HG03066 (cell line): Measurements from ENCODE around the gene PHAF1.
A peak's percentile ranks its signal among the peaks of the same experiment; 100 is the strongest.

Source experiments
- ATAC-seq: cut with Tn5 transposase; IDR thresholded peaks from one replicate; pipeline ENCODE4 v1.9.1; 2021; ENCODE audit warnings: low read depth; ENCODE audit not compliant: unreplicated experiment

Gene PHAF1

DNA sequence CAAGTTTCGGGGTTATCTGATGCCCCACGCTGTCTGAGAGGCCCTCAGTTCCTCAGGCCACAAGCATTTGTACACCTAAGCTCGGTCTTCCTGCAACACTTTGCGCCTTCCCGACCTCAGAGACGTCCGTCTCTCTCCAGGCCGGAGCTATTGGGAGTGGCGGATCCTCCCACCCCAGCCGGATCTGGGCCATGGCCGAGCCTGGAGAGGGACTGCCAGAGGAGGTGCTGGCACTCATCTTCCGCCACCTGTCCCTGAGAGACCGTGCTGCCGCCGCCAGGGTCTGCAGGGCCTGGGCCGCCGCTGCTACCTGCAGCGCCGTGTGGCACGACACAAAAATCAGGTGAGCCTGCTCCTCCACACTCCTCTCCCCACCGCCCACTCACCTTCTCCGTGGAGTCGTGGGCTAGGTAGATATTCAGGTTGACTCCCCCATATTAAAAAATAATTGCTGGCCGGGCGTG lies 51.9 kb downstream of the PHAF1 start:
- no peak for ATAC-seq

DNA sequence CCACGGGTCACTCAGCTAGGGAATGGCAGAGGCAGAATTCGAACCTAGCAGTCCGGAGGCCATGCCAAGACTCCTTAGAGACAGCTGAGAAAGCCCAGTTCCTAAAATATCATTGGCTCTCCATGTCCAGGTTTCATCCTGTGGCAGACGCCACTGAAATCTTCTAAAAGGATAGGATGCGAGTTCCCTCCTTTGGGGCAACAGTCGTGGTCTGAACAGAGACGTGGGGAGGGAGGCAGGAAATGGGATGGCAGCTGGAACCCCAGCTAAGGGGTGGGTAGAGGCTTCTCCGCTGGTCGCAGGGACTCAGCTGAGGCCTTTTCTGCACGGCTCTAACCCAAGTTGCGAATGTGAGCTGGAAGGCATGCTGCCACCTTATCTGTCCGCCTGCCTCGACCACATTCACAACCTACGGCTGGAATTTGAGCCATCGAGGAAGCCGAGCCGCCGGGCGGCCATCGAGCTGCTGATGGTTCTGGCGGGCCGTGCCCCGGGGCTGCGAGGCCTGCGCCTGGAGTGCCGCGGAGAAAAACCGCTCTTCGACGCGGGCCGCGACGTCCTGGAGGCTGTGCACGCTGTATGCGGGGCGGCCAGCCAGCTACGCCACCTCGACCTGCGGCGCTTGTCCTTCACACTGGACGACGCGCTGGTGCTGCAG lies 52.9 kb downstream of the PHAF1 start:
- ATAC-seq: no peak

DNA sequence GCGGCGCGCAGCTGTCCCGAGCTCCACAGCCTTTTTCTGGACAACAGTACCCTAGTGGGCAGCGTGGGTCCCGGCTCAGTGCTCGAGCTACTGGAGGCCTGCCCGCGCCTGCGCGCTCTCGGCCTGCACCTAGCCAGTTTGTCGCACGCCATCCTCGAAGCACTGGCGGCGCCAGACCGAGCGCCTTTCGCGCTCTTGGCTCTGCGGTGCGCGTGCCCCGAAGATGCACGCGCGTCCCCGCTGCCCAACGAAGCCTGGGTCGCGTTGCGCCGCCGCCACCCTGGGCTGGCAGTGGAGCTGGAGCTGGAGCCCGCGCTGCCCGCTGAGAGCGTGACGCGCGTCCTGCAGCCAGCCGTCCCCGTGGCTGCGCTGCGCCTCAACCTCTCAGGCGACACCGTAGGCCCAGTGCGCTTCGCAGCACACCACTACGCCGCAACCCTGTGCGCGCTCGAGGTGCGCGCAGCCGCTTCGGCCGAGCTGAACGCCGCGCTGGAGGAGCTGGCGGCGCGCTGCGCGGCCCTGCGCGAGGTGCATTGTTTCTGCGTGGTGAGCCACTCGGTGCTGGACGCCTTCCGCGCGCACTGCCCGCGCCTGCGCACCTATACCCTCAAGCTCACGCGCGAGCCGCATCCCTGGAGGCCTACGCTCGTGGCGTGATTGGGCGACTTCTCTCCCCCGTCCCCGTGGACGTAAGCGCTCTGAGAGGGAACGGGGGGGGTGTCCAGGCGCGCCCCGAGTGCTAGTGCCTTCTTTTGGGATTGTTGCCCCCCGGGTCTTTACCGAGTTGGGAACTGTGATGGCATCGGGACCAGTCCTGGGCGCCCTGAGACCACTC lies 53.6 kb downstream of the PHAF1 start:
- ATAC-seq: no peak

DNA sequence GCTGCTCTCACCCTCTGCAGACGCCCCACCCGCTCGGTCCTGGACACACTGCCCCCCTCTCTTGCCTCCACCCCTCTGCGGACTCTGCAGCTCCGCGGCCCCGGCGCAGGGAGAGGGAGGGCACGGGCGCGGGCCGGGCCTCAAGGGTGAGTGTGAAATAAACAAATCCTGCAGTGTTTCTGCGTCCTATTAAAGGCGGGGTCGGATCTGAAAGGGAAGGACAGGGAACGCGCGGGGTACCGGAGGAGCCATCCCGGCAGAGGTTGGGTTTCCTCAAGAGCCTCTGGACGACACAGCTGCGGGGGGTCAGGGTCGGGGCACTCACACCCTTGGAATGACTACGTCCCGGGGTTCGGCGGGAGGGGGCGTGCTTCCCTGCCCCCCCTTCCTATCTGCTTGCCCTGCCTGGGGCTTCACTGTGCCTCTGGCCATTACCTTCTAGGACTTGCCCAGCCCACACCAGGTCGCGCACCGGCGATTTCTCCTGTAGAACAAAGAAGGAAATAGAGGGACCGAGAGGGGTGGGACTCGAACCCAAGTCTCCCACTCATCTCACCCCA lies 54.3 kb downstream of the PHAF1 start:
- no peak for ATAC-seq

DNA sequence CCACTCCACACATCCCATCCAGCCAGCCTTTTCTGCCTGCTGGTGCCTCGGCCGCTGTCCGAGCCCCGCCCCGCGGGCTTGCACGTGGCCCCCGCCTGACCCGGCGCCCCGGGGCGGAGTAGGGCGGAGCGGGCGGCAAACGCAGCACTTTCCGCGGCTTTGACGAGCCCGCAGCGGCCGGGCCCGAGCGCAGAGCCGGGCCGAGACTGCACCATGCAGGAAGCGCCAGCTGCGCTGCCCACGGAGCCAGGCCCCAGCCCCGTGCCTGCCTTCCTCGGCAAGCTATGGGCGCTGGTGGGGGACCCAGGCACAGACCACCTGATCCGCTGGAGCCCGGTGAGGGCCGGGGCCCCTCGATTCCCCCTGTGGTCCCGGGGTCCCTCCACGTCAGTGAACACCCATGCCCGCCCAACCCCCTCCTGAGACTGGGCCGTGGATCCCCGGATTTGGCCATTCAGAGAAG lies 54.9 kb downstream of the PHAF1 start, which contains the start of gene HSF4:
Gene HSF4, plus strand, starts transcription at position 147 of the 463 bp plus-strand sequence. Its CDS starts 67 bp downstream, at position 214.
- ATAC-seq: no peak

DNA sequence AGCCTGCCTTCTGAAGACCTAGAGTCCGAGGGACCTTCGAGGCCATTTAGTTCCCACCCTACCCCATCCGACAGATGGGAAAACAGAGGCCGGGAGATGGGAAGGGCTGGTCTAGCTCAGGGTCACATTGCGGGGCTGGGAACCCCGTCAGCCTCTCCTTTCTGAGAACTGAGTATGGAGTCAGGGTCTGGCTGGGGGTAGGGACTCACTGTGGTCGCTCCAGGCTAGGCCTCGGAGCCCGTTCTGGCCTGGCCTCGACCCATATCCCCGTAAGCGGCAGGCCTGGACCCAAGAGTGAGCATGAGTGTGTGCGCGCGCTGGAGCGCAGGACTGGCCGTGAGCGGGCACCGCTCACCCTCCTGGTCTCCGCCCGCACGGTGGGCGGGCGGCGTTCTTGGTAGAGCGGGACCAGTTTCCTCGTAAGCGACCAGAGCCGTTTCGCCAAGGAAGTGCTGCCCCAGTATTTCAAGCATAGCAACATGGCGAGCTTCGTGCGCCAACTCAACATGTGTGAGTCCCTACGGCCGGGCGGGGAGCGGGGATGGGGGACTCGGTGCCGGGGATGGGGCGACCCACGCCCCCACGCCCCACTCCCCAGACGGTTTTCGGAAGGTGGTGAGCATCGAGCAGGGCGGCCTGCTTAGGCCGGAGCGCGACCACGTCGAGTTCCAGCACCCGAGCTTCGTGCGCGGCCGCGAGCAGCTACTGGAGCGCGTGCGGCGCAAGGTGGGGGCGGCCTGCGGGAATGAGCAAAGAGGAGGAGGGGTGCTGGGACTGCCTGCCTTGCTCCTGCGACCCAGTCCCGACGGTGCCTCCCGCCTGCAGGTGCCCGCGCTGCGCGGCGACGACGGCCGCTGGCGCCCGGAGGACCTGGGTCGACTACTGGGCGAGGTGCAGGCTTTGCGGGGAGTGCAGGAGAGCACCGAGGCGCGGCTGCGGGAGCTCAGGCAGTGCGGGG lies 55.7 kb downstream of the PHAF1 start:
- no peak for ATAC-seq

DNA sequence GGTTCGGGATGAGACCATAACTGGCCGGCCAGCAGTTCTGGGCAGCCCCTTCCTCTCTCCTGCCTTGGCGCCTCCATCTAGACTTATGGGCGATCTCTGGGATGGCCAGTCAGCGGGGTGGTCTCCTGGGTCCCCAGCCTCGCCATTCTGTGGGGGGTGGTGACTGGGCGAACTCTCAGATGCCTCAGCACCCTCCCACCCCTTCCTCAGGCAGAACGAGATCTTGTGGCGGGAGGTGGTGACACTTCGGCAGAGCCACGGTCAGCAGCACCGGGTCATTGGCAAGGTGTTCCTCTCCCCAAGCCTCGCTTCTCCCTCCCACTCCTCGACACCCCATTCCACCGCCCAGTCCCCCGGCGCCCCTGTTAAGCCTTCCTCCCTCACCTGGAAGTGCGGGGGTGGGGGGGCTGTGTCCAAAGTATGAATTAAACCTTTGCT lies 56.4 kb downstream of the PHAF1 start:
- ATAC-seq: no peak

DNA sequence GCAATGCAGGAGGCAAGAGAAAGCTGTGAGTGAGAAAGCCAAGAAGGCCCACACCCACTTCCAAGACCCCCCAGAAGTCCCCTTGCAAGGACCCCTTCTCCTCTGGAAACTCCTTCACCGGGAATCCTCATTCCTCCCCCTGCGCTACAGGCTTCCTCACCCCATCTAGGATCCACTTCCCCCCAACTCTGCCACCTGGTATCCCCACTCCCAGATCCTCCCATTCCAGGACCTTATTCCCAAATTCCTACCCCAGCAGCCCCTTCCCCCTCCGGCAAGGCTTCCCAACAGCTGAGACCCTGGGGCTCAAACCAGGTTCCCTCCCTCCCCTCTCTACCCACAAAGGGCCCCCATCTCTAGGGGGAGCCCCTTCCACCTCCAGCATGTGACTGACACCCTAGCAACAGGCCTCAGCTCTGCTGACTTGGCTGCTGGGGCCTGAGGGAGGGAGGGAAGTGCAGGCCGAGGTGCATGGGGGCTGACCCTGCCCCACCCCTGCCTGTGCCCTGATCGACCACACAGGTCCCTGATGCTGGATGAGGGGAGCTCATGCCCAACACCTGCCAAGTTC lies 56.9 kb downstream of the PHAF1 start:
- no peak for ATAC-seq

DNA sequence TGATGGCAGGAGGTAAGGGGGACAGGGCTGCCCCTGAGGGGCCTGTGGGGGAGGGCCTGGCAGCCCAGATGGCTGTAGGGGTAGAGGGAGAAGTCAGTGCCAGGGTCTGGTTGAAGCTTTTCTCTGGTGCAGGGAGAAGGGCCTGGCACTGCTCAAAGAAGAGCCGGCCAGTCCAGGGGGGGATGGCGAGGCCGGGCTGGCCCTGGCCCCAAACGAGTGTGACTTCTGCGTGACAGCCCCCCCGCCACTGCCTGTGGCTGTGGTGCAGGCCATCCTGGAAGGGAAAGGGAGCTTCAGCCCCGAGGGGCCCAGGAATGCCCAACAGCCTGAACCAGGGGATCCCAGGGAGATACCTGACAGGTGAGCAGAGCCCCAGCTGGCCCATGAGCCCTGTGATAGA lies 57.8 kb downstream of the PHAF1 start:
- ATAC-seq: no peak

DNA sequence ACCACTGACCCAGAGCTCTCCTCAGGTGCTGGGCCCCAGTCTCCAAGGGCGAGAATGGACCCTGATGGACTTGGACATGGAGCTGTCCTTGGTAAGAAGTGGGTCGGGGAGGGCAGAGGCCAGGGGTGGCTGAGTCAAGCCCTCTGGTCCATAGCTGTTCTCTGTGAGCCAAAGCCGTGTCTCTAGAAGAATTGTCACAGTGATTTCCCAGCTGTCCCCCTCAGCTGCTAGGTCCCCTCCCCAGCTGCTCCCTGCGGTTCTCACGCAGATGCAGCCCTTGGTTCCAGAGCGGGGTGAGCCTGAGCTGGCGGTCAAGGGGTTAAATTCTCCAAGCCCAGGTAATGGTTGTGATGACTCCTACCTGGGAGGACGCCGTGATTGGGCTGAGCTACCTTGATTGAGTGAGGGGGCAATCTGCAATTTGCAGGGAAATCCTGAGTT lies 59.3 kb downstream of the PHAF1 start:
- no peak for ATAC-seq

DNA sequence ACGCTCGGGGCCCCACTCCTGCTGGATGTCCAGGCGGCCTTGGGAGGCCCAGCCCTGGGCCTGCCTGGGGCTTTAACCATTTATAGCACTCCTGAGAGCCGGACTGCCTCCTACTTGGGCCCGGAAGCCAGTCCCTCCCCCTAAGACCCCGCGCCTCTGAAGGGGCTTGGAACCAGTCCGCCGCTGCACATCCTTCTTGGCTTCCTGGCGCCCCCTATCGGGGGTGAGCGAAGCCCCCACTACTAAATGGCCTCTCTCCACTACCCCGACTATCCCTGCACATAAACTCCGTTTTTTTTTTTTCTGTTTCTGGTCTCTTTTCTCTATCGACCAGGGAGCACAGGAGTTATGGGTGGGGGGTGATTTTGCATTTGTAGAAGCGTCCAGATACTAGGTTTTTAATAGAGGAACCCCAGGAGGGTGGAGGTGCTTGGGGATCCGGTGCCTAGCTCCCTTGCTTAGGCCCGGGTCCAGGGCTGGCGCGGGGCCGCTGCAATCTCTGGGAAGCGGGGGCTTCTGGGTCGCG lies 60.0 kb downstream of the PHAF1 start:
- no peak for ATAC-seq

DNA sequence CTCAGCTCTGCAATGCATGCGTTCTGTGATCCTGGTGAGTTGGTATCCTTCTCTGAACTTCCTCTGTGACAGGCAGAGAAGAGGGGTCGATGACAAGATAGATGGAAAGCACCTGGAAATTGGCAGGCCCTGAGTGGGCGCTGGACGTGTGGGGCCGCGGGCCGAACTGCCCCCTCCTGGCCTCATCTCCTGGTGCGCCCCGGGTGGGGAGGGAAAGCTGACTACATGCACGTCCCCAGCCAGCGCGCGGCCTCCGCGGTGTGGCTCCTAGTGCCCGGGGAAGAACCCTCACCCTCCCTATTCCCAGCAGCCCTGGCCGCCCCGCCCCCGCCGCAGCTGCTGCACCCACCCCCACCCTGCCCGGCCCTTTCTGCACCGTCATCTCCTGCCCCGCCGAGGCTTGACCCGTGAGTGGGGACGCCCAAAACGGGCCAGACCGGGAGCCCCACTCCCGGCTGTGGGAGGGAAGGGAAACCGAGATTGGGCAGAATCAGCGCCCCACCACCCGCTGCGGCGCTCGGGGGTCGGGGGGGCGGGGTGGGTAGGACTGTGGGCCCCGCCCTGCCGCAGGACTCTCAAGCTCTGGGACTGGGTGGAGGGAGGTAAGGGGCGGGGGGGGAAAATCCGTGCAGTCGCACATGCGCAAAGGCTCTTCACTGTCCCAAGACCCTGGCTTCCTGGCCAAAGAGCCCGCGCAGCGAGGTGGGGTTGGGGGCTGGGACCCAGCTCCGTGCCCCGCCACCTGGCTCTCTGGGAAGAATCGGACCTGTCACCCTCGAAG lies 60.6 kb downstream of the PHAF1 start, which contains the start of gene NOL3:
Gene NOL3, plus strand, starts transcription at position 371 of the 781 bp plus-strand sequence.
- no peak for ATAC-seq

DNA sequence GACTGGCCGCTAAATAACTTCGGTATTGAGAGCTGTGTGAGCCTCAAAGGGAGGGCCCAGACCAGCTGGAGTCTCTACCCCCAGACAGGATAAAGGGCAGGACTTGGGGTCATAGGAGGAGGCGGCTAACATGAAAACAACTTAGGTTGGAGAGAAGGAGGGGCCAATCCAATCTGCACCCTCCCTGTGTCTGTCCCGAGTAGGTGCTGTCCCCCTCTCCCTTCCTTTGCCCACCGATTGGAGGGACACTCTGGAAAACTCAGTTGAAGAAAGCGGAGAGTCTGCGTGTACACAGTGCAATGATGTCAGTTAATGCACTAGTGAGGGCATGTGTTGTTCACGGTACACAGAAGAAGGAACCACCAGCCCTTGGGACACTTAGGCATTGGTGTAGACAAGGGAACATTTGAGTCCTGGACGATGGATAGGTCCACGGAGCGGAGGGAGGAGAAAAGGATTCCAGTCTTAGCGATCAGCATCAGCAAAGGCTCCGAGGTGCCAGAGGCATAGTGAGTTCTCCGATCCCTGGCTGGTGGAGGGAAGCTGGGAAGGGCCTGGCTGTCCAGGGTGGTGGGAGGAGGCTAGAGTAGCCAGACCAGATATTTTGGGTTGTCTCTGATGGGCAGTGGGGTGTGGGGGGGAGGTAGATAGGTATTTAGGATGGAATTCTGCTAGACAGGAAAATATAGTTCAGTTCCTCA lies 61.4 kb downstream of the PHAF1 start:
- ATAC-seq: no peak

DNA sequence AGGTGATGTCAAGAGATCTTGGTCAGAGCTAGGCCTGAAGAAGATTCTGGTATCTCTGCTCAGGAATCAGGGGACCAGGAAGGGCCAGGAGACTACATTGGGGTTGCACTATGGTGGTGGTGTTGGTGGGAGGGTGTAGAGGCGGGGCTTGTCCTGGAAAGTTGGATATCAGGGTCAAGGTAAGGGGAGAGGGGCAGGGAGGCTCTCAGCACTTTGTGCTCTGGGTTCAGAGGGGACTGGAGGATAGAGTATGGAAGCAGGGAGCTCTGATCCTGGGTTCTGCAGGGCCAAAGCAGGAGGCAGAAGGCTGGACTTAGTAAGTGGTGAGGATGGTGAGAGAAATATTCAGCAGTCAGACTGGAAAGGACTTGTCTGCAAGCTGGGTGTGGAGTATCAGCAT lies 63.6 kb downstream of the PHAF1 start:
- no peak for ATAC-seq

DNA sequence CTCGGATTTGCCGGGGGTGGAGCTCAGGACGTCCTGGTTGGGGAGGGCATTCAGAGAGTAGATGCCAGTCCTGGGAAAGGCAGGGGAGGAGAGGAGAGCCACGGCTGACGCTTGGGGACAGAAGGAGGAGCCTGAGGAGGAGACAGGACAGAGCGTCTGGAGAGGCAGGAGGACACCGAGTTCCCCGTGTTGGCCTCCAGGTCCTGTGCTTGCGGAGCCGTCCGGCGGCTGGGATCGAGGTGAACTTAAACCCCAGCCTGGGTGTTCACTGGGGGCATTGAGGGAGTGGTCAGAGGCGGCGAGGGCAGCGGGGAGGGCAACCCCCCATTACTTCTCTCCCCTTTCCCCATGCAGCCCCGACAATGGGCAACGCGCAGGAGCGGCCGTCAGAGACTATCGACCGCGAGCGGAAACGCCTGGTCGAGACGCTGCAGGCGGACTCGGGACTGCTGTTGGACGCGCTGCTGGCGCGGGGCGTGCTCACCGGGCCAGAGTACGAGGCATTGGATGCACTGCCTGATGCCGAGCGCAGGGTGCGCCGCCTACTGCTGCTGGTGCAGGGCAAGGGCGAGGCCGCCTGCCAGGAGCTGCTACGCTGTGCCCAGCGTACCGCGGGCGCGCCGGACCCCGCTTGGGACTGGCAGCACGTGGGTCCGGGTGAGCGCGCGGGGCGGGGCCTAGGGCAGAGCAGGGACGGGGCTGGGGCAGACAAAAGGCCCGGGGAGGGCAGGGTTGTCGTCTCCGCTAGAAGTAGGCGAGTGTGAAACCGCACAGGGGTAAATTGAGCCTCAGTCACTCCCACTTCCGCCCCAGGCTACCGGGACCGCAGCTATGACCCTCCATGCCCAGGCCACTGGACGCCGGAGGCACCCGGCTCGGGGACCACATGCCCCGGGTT lies 64.3 kb downstream of the PHAF1 start:
- peak; percentile 47 for ATAC-seq

DNA sequence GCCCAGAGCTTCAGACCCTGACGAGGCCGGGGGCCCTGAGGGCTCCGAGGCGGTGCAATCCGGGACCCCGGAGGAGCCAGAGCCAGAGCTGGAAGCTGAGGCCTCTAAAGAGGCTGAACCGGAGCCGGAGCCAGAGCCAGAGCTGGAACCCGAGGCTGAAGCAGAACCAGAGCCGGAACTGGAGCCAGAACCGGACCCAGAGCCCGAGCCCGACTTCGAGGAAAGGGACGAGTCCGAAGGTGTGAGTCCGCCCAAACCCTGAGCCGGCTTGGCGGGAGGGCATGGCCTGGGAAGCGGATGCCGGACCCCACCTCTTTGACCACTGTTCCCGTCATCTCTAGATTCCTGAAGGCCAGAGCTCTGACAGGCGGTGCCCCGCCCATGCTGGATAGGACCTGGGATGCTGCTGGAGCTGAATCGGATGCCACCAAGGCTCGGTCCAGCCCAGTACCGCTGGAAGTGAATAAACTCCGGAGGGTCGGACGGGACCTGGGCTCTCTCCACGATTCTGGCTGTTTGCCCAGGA lies 65.0 kb downstream of the PHAF1 start:
- no peak for ATAC-seq

DNA sequence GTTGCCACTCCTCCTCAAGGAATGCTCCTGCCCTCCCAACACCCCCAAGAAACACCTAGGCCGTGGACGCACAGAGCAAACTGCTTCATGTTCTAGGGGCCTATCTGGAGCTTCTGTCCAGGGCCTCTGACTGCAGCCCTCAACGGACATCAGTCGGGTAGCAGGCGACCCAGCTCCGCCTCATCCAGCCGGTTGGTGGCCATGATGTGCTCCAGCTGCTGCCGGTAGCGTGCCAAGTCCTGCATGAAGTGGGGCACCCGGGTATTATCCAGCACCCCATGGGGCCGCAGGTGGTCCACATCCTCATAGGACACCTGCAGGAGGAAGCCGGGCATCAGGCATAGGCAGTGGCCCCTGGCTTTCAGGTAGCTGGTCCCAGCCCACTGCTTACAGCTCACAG lies 66.9 kb downstream of the PHAF1 start:
- no peak for ATAC-seq
